H9 (cell line): ENCODE results near the gene DUS1L. TPM values are rescaled to one million over a fixed set of nuclear protein-coding genes. Genes with fewer than 3 reads are reported as not detected.
A peak's percentile ranks its signal among the peaks of the same experiment; 100 is the strongest.

Source experiments
- DNase-seq: peaks from one replicate; pipeline ENCODE4 v3.0.0-alpha.2; 2017
- H2AFZ ChIP-seq: one replicate; pipeline ENCODE4 v1.6.1; 2013; ENCODE audit warnings: mild to moderate bottlenecking, low read length, control low read depth, moderate library complexity
- H2AK5ac ChIP-seq: 2 replicates; pipeline ENCODE4 v1.6.1; 2013; ENCODE audit warnings: low read length, control low read depth, mixed read lengths; ENCODE audit not compliant: insufficient read length
- H2BK120ac ChIP-seq: one replicate; pipeline ENCODE4 v1.6.1; 2013; ENCODE audit warnings: low read depth, mild to moderate bottlenecking, low read length, control low read depth, inconsistent platforms; ENCODE audit not compliant: poor library complexity, severe bottlenecking
- H2BK12ac ChIP-seq: 2 replicates; pipeline ENCODE4 v1.6.1; 2013; ENCODE audit warnings: low read length, control low read depth, mixed read lengths, low read depth; ENCODE audit not compliant: insufficient read length
- H2BK15ac ChIP-seq: 2 replicates; pipeline ENCODE4 v1.6.1; 2013; ENCODE audit warnings: low read depth, low read length, control low read depth
- H2BK20ac ChIP-seq: one replicate; pipeline ENCODE4 v1.6.1; 2013; ENCODE audit warnings: low read depth, mild to moderate bottlenecking, low read length, control low read depth, inconsistent platforms; ENCODE audit not compliant: poor library complexity, severe bottlenecking
- H2BK5ac ChIP-seq: 2 replicates; pipeline ENCODE4 v1.6.1; 2013; ENCODE audit warnings: low read length, control low read depth, mixed read lengths; ENCODE audit not compliant: insufficient read length
- H3K14ac ChIP-seq: 2 replicates; pipeline ENCODE4 v1.6.1; 2013; ENCODE audit warnings: low read length, control low read depth; ENCODE audit not compliant: insufficient read depth
- H3K18ac ChIP-seq: 2 replicates; pipeline ENCODE4 v1.6.1; 2013; ENCODE audit warnings: low read depth, mild to moderate bottlenecking, mixed read lengths, low read length, control low read depth; ENCODE audit not compliant: insufficient read length
- H3K23ac ChIP-seq: 2 replicates; pipeline ENCODE4 v1.6.1; 2013; ENCODE audit warnings: low read length, control low read depth, mixed read lengths, low read depth; ENCODE audit not compliant: insufficient read length
- H3K23me2 ChIP-seq: 2 replicates; pipeline ENCODE4 v1.6.1; 2013; ENCODE audit warnings: low read depth, mild to moderate bottlenecking, mixed read lengths, low read length, control low read depth; ENCODE audit not compliant: insufficient read length, poor library complexity, severe bottlenecking
- H3K27ac ChIP-seq: 2 replicates; pipeline ENCODE4 v1.5.1; 2013; ENCODE audit warnings: low read length, control low read depth, mixed read lengths, low read depth; ENCODE audit not compliant: insufficient read length
- H3K27me3 ChIP-seq: 2 replicates; pipeline ENCODE4 v1.6.1; 2013; ENCODE audit warnings: low read length, control low read depth, inconsistent platforms; ENCODE audit not compliant: insufficient read depth
- H3K4ac ChIP-seq: 2 replicates; pipeline ENCODE4 v1.6.1; 2013; ENCODE audit warnings: low read depth, mild to moderate bottlenecking, control low read depth, inconsistent platforms, low read length, moderate library complexity
- H3K4me1 ChIP-seq: 2 replicates; pipeline ENCODE4 v1.6.1; 2013; ENCODE audit warnings: low read length, control low read depth, inconsistent platforms; ENCODE audit not compliant: insufficient read depth
- H3K4me2 ChIP-seq: 2 replicates; pipeline ENCODE4 v1.6.1; 2013; ENCODE audit warnings: low read length, control low read depth, mixed read lengths; ENCODE audit not compliant: insufficient read length, insufficient read depth
- H3K56ac ChIP-seq: 2 replicates; pipeline ENCODE4 v1.6.1; 2013; ENCODE audit warnings: low read depth, mild to moderate bottlenecking, mixed read lengths, low read length, control low read depth; ENCODE audit not compliant: insufficient read length
- H3K79me1 ChIP-seq: 2 replicates; pipeline ENCODE4 v1.6.1; 2013; ENCODE audit warnings: low read depth, mild to moderate bottlenecking, moderate library complexity, low read length, control low read depth, inconsistent platforms; ENCODE audit not compliant: insufficient read depth, poor library complexity, severe bottlenecking
- H3K79me2 ChIP-seq: 2 replicates; pipeline ENCODE4 v1.6.1; 2013; ENCODE audit warnings: low read length, control low read depth, inconsistent platforms; ENCODE audit not compliant: insufficient read depth
- H3K9ac ChIP-seq: 2 replicates; pipeline ENCODE4 v1.6.1; 2013; ENCODE audit warnings: low read length, control low read depth, mixed read lengths; ENCODE audit not compliant: insufficient read length; ENCODE audit errors: extremely low read depth
- H3K9me3 ChIP-seq: one replicate; pipeline ENCODE4 v1.6.1; 2013; ENCODE audit warnings: low read depth, low read length, inconsistent platforms; ENCODE audit not compliant: control insufficient read depth
- H3T11ph ChIP-seq: one replicate; pipeline ENCODE4 v1.6.1; 2013; ENCODE audit warnings: mild to moderate bottlenecking, low read length, control low read depth, inconsistent platforms
- H4K20me1 ChIP-seq: one replicate; pipeline ENCODE4 v1.6.1; 2013; ENCODE audit not compliant: control insufficient read depth, insufficient read length, insufficient read depth
- H4K5ac ChIP-seq: 2 replicates; pipeline ENCODE4 v1.6.1; 2013; ENCODE audit warnings: low read depth, mild to moderate bottlenecking, mixed read lengths, low read length, control low read depth; ENCODE audit not compliant: insufficient read length
- H4K8ac ChIP-seq: replicated peaks from 2 replicates; pipeline ENCODE4 v1.6.1; 2013; ENCODE audit warnings: low read length, control low read depth, mixed read lengths, low read depth; ENCODE audit not compliant: insufficient read length
- H4K91ac ChIP-seq: 2 replicates; pipeline ENCODE4 v1.6.1; 2013; ENCODE audit warnings: low read depth, mild to moderate bottlenecking, moderate library complexity, mixed read lengths, low read length, control low read depth; ENCODE audit not compliant: insufficient read length
- H3K27ac Mint-ChIP-seq, 3 experiments: 2 replicates in 2 of 3; 3 replicates in 1 of 3; pipeline ENCODE4 v1.8.0; 2020 to 2021; ENCODE audit warnings: mixed read lengths in 3 of 3, mild to moderate bottlenecking in 1 of 3, moderate library complexity in 1 of 3
- H3K27me3 Mint-ChIP-seq: 2 replicates; pipeline ENCODE4 v1.8.0; 2021; ENCODE audit warnings: low read depth, mild to moderate bottlenecking, moderate library complexity, mixed read lengths
- H3K36me3 Mint-ChIP-seq, 3 experiments: 2 replicates in 2 of 3; 3 replicates in 1 of 3; pipeline ENCODE4 v1.8.0; 2020 to 2021; ENCODE audit warnings: low read depth in 3 of 3, mixed read lengths in 3 of 3; ENCODE audit not compliant: insufficient read depth in 1 of 3
- H3K4me1 Mint-ChIP-seq, 2 experiments: 2 replicates each; pipeline ENCODE4 v1.8.0; 2020; ENCODE audit warnings: mixed read lengths in 2 of 2
- H3K4me3 Mint-ChIP-seq, 2 experiments: 2 replicates in 1 of 2; 3 replicates in 1 of 2; pipeline ENCODE4 v1.8.0; 2020 to 2021; ENCODE audit warnings: mild to moderate bottlenecking in 2 of 2, mixed read lengths in 2 of 2, moderate library complexity in 1 of 2
- H3K9me3 Mint-ChIP-seq, 2 experiments: 2 replicates in 1 of 2; 3 replicates in 1 of 2; pipeline ENCODE4 v1.8.0; 2020; ENCODE audit warnings: mild to moderate bottlenecking in 2 of 2, mixed read lengths in 2 of 2, moderate library complexity in 1 of 2
- CTCF ChIP-seq: fragments of 200-600 bp; sonication (generic); conservative IDR thresholded peaks from 3 replicates; pipeline ENCODE4 v1.8.0; 2021; ENCODE audit warnings: antibody characterized with exemption, mild to moderate bottlenecking
- WGBS: extraction: QIAGEN DNeasy Blood & Tissue Kit; methylation state at CpG from one replicate; pipeline ENCODE4 v1.1.7; 2013; ENCODE audit warnings: missing lambda C conversion rate, low lambda C conversion rate, mixed read lengths; ENCODE audit not compliant: insufficient read length; ENCODE audit errors: extremely low coverage; 5-methylcytosine and 5-hydroxymethylcytosine counted together
- total RNA-seq: library from RNA; stranded (reverse); gene quantifications from 2 replicates; pipeline ENCODE4 v1.2.1, GENCODE V29; 2021

Gene DUS1L
- total RNA-seq, 1 experiment from 2014 or later, result 103 TPM

- Histone ChIP-seq H4K8ac (no peak overlapping the region), H3K23me2 (no peaks in the 10 kb centered on the region), H3K79me1 (no peaks in the 10 kb centered on the region), H2BK15ac (no peak overlapping the region), H4K20me1 (peaks cover 3% of the 10 kb centered on the region), H2AK5ac (no peak overlapping the region), H3K9me3 (no peaks in the 10 kb centered on the region), H3T11ph (no peak overlapping the region), H4K91ac (no peak overlapping the region), H3K27ac (no peak overlapping the region), H2BK5ac (no peak overlapping the region), H3K14ac (no peak overlapping the region), H3K9ac (no peak overlapping the region), H3K56ac (no peak overlapping the region), H4K5ac (no peak overlapping the region), H2BK12ac (no peak overlapping the region), H3K4me2 (no peak overlapping the region), H3K79me2 (no peaks in the 10 kb centered on the region), H3K27me3 (no peaks in the 10 kb centered on the region), H2BK20ac (no peak overlapping the region), H3K23ac (no peak overlapping the region), H3K4ac (no peak overlapping the region), H2BK120ac (no peak overlapping the region), H2AFZ (no peak overlapping the region), H3K4me1 (no peaks in the 10 kb centered on the region), H3K18ac (no peak overlapping the region)
- no CpG with 5 or more reads among the region's 9 CpGs for WGBS
- Mint-ChIP-seq H3K27me3 (peaks cover 63% of the 10 kb centered on the region), H3K4me3 (no peak overlapping the region), H3K36me3 (peaks cover 0 to 2% (median 2%) of the 10 kb centered on the region in 3 experiments; a peak in 4 of 7 replicates), H3K27ac (no peak overlapping the region), H3K4me1 (peaks cover 16 to 35% of the 10 kb centered on the region in 2 experiments), H3K9me3 (no peaks in the 10 kb centered on the region; a peak in 1 of 5 replicates)
- peak; percentile 24 for DNase-seq
- no peak for TF ChIP-seq CTCF
These were observed 49.3 kb upstream of the DUS1L start for GRCh38 chr17:82114872-82115271.
